Adrenal gland (tissue), 5 donors: ENCODE data around the gene CDKN2A.

ENCODE experiments used
- CTCF ChIP-seq, 6 experiments: fragments of 450-650 bp in 4 of 6; fragments of 200-600 bp in 2 of 6; sonication (generic) in 1 of 6; IDR thresholded peaks; 1 replicate in 5 of 6; 2 replicates in 1 of 6; pipeline versions ENCODE4 v1.5.1 to v1.8.0; 2016 to 2021; ENCODE audit warnings: antibody characterized with exemption in 6 of 6, mild to moderate bottlenecking in 2 of 6, moderate library complexity in 1 of 6
- POLR2A ChIP-seq, 2 donors: fragments of 450-650 bp; IDR thresholded peaks; one replicate each; pipeline ENCODE4 v1.6.1; 2017; ENCODE audit warnings: antibody characterized with exemption in 2 of 2, mild to moderate bottlenecking in 2 of 2, moderate library complexity in 1 of 2
- donor health status: DM: no; HTN: no; CAD: no.

- TF ChIP-seq CTCF (IDR thresholded peaks at IDR 0.05) (no peak), POLR2A (IDR thresholded peaks at IDR 0.05) (no peak)
Observed at GRCh38 chr9:22039258-22039657, 45.1 kb upstream of the CDKN2A start.
